Mesendoderm (in vitro differentiated cells): ENCODE results near the gene ITGB6.

ENCODE experiments used
- DNase-seq: peaks from one replicate; pipeline ENCODE4 v3.0.0; 2013
- H2AK5ac ChIP-seq: 2 replicates; pipeline ENCODE4 v1.6.1; 2013; ENCODE audit warnings: low read length, inconsistent platforms
- H2BK120ac ChIP-seq: 2 replicates; pipeline ENCODE4 v1.6.1; 2013; ENCODE audit warnings: low read depth, mild to moderate bottlenecking, low read length, moderate library complexity, mixed read lengths
- H2BK15ac ChIP-seq: replicated peaks from 2 replicates; pipeline ENCODE4 v1.6.1; 2013; ENCODE audit warnings: low read depth, mild to moderate bottlenecking, moderate library complexity
- H2BK5ac ChIP-seq: 2 replicates; pipeline ENCODE4 v1.6.1; 2013; ENCODE audit warnings: low read length, inconsistent platforms
- H3K18ac ChIP-seq: 2 replicates; pipeline ENCODE4 v1.6.1; 2013; ENCODE audit warnings: mild to moderate bottlenecking, low read length, mixed read lengths
- H3K23ac ChIP-seq: one replicate; pipeline ENCODE4 v1.6.1; 2013; ENCODE audit warnings: low read length
- H3K27ac ChIP-seq: 2 replicates; pipeline ENCODE4 v1.5.1; 2013; ENCODE audit warnings: low read depth, mild to moderate bottlenecking, inconsistent platforms, low read length, moderate library complexity
- H3K27me3 ChIP-seq: 2 replicates; pipeline ENCODE4 v1.6.1; 2013; ENCODE audit warnings: low read length, control low read depth, mild to moderate bottlenecking, inconsistent platforms; ENCODE audit not compliant: insufficient read depth, poor library complexity
- H3K36me3 ChIP-seq: 2 replicates; pipeline ENCODE4 v1.6.1; 2013; ENCODE audit warnings: low read length, inconsistent platforms; ENCODE audit not compliant: control insufficient read depth, insufficient read depth
- H3K4ac ChIP-seq: one replicate; pipeline ENCODE4 v1.6.1; 2013; ENCODE audit warnings: low read depth, mild to moderate bottlenecking, low read length, moderate library complexity
- H3K4me1 ChIP-seq: 2 replicates; pipeline ENCODE4 v1.6.1; 2013; ENCODE audit warnings: low read depth, low read length, inconsistent platforms; ENCODE audit not compliant: control insufficient read depth
- H3K4me2 ChIP-seq: 2 replicates; pipeline ENCODE4 v1.6.1; 2013; ENCODE audit warnings: low read length
- H3K4me3 ChIP-seq: 2 replicates; pipeline ENCODE4 v1.5.1; 2013; ENCODE audit warnings: mild to moderate bottlenecking, low read length
- H3K56ac ChIP-seq: one replicate; pipeline ENCODE4 v1.6.1; 2013; ENCODE audit warnings: low read length
- H3K79me1 ChIP-seq: 2 replicates; pipeline ENCODE4 v1.6.1; 2013; ENCODE audit warnings: low read length, inconsistent platforms
- H3K79me2 ChIP-seq: 2 replicates; pipeline ENCODE4 v1.6.1; 2013; ENCODE audit warnings: mild to moderate bottlenecking, low read length; ENCODE audit not compliant: control insufficient read depth, insufficient read depth
- H3K9ac ChIP-seq: 2 replicates; pipeline ENCODE4 v1.6.1; 2013; ENCODE audit warnings: low read length, inconsistent platforms
- H4K5ac ChIP-seq: one replicate; pipeline ENCODE4 v1.6.1; 2013; ENCODE audit warnings: low read length
- H4K8ac ChIP-seq: one replicate; pipeline ENCODE4 v1.6.1; 2013; ENCODE audit warnings: low read depth, mild to moderate bottlenecking, control low read depth, low read length, moderate library complexity
- WGBS: extraction: QIAGEN DNeasy Blood & Tissue Kit; methylation state at CpG from one replicate; pipeline ENCODE4 v1.1.7; 2013; ENCODE audit warnings: low lambda C conversion rate, missing lambda C conversion rate; ENCODE audit not compliant: insufficient coverage; ENCODE audit errors: extremely low coverage; 5-methylcytosine and 5-hydroxymethylcytosine counted together

ITGB6 gene

DNA sequence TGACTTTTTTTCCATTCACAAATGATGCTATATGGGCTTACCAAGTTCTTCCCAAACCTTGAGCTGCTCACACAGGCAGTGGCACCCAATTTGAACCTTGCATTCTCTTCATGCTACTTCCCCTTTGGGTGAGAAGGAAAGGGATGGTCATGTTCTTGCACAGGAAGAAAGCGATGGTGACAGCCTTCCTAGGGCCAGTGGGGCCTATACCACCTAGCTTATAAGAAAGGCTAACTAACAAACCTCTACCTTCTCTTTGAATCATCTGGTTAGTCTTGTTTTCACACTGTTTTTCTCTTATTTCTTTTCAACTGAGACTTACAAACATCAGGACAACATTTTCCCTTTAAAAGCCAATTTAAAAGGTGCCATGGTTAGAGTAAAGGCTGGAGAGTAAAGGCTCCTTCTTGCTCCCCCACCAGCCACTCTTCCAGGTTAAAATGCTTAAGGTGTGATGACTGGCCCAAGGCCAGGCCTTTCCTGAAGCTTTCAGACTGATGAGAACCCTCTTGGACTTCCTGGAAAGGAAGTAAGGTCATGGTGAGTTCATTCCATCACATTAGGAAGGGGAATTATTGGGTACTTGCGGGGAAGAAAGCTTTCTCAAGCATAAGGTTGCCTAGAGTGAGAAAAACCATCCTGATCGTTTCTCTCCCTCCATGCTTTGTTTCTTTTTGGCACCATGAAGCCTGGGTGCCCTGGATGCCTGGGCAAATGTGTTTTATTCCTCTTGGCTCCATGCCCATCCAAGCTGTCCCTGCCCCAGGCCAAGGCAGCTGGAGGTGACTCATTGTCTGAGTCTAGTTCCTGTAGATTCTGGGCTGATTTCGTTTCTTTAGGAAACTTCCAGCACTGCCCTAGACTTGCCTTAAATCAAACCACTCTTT, 41.4 kb upstream of the ITGB6 start:
- Histone ChIP-seq H3K23ac (no peak overlapping the region), H3K27me3 (no peaks in the 10 kb centered on the region), H3K4me3 (no peak overlapping the region), H3K79me2 (no peaks in the 10 kb centered on the region), H3K18ac (no peak overlapping the region), H3K4me1 (peaks cover 1% of the 10 kb centered on the region), H3K79me1 (no peaks in the 10 kb centered on the region), H3K36me3 (no peaks in the 10 kb centered on the region), H3K9ac (no peak overlapping the region), H3K4ac (no peak overlapping the region), H3K27ac (no peak overlapping the region), H2BK15ac (no peak overlapping the region), H2BK5ac (no peak overlapping the region), H2BK120ac (no peak overlapping the region), H4K5ac (no peak overlapping the region), H4K8ac (no peak overlapping the region), H3K4me2 (no peak overlapping the region), H2AK5ac (no peak overlapping the region), H3K56ac (no peak overlapping the region)
- WGBS, result no CpG with 5 or more reads among the region's 4 CpGs
- no peak for DNase-seq

DNA sequence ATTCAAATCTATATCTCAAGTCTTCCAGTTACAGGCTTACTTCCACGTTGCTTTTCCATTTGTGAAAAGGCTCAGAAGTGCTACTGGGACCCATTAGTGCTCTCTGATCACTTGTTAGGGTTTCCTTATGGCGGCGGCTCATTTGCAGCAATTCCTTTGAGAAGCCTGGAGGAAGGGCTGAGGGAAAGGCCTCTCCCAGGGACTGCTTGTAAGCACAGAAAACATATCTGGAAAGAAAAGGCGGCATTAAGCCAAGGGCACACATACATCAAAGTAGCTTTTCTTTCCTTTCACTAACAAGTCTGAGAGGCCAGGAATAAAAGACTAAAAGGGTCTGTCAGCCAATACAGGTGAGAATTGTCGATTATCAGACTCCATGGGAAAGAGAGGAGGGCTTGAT, 39.4 kb upstream of the ITGB6 start:
- no peaks in the 10 kb centered on the region for H3K79me1 ChIP-seq
- H3K9ac ChIP-seq, result no peak overlapping the region
- H3K56ac ChIP-seq, result no peak overlapping the region
- no peak overlapping the region for H3K4me2 ChIP-seq
- H2AK5ac ChIP-seq, result no peak overlapping the region
- H2BK15ac ChIP-seq, result no peak overlapping the region
- H4K8ac ChIP-seq, result no peak overlapping the region
- WGBS, result no CpG with 5 or more reads among the region's 5 CpGs
- H2BK120ac ChIP-seq, result no peak overlapping the region
- H3K4me1 ChIP-seq, result no peaks in the 10 kb centered on the region
- no peaks in the 10 kb centered on the region for H3K79me2 ChIP-seq
- H3K18ac ChIP-seq, result no peak overlapping the region
- H3K27me3 ChIP-seq, result no peaks in the 10 kb centered on the region
- no peak overlapping the region for H3K27ac ChIP-seq
- H3K4ac ChIP-seq, result no peak overlapping the region
- H2BK5ac ChIP-seq, result no peak overlapping the region
- no peak for DNase-seq
- H3K36me3 ChIP-seq, result no peaks in the 10 kb centered on the region
- H4K5ac ChIP-seq, result no peak overlapping the region
- no peak overlapping the region for H3K23ac ChIP-seq
- H3K4me3 ChIP-seq, result no peak overlapping the region

DNA sequence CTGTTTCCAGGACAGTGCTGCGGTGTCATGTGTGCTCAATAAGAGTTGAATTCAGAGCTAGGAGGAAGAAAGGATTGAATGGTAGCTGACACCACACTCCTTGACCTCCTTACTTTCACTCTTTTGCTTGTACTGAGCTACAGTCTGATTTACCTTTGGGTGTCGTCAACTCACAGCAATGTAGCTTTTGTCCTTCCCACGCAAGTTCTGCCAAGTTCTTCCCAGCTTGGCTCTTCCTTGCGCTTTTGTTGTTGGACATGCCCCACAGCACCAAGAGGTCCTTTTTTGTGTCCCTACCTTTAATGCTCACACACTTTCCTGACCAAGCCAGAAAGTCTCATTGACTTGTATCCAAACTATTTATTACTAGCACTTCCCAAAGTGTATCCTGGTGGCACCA, 38.3 kb upstream of the ITGB6 start:
- WGBS, result no CpG with 5 or more reads among the region's 4 CpGs
- H4K8ac ChIP-seq, result no peak overlapping the region
- H3K27me3 ChIP-seq, result no peaks in the 10 kb centered on the region
- no peaks in the 10 kb centered on the region for H3K79me1 ChIP-seq
- no peak overlapping the region for H3K27ac ChIP-seq
- H3K18ac ChIP-seq, result no peak overlapping the region
- H3K56ac ChIP-seq, result no peak overlapping the region
- H3K9ac ChIP-seq, result no peak overlapping the region
- H3K4ac ChIP-seq, result no peak overlapping the region
- H3K4me1 ChIP-seq, result no peaks in the 10 kb centered on the region
- H3K36me3 ChIP-seq, result no peaks in the 10 kb centered on the region
- no peak overlapping the region for H3K4me2 ChIP-seq
- H3K79me2 ChIP-seq, result no peaks in the 10 kb centered on the region
- no peak overlapping the region for H2BK15ac ChIP-seq
- no peak overlapping the region for H4K5ac ChIP-seq
- no peak overlapping the region for H2AK5ac ChIP-seq
- no peak overlapping the region for H2BK5ac ChIP-seq
- no peak overlapping the region for H3K23ac ChIP-seq
- H3K4me3 ChIP-seq, result no peak overlapping the region
- H2BK120ac ChIP-seq, result no peak overlapping the region
- no peak for DNase-seq

DNA sequence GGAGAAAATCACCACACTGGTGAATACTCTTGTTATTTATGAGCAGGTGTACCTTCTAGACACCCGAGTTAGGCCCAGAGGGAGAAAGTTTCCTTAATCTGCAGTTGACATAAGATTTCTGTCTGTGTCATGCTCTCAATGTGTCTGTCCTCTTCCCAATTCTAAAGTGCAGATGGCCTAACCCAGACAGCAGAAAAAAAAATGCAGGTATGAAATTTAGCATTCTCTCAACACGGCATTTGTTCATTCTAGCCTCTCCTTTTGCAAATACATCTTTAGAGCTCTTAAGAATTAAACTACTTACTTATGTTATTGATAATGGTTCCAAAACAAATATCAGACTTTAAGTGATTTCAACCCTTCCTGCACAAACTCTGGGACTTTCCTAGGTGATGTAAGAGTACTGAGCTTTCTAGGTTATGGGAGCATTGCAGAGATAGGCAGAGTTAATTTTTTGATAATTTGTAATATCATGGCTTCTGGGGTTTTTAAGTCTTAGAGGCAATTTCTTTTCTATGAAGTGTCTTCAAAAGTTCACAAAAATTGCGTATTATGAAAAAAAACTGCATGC, 32.9 kb upstream of the ITGB6 start:
- Histone ChIP-seq H2BK120ac (no peak overlapping the region), H3K56ac (no peak overlapping the region), H3K4me3 (no peak overlapping the region), H3K9ac (no peak overlapping the region), H4K5ac (no peak overlapping the region), H3K23ac (no peak overlapping the region), H2BK15ac (no peak overlapping the region), H3K4ac (no peak overlapping the region), H3K18ac (no peak overlapping the region), H3K36me3 (no peaks in the 10 kb centered on the region), H2BK5ac (no peak overlapping the region), H3K27me3 (no peaks in the 10 kb centered on the region), H2AK5ac (no peak overlapping the region), H3K79me1 (no peaks in the 10 kb centered on the region), H4K8ac (no peak overlapping the region), H3K79me2 (no peaks in the 10 kb centered on the region), H3K4me1 (no peaks in the 10 kb centered on the region), H3K4me2 (no peak overlapping the region), H3K27ac (no peak overlapping the region)
- no CpG with 5 or more reads among the region's 3 CpGs for WGBS
- DNase-seq, result no peak

DNA sequence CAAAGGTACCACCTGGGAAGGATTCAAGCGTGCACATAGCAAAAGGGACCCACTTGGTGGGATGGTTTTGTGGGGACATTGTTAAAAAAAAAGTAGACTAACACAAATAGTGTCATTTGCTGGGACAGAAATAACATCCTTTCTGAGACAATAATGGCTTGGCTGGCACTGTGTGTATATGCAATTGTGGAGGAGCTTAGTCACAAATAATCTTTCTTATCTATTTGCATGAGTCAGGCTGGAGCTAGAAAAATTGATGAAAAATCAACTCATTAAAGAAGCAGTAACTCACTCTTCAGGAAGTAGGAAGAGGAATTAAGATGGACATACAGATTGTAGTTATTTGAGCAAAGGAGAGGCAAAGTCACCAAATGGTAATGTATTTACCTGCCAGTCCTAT, 29.5 kb upstream of the ITGB6 start:
- H3K9ac ChIP-seq, result no peak overlapping the region
- H3K18ac ChIP-seq, result no peak overlapping the region
- no peak overlapping the region for H3K23ac ChIP-seq
- no peaks in the 10 kb centered on the region for H3K36me3 ChIP-seq
- H3K4ac ChIP-seq, result no peak overlapping the region
- no peak overlapping the region for H4K8ac ChIP-seq
- no peak overlapping the region for H4K5ac ChIP-seq
- no peak overlapping the region for H3K56ac ChIP-seq
- H2BK5ac ChIP-seq, result no peak overlapping the region
- H3K27ac ChIP-seq, result no peak overlapping the region
- H3K79me2 ChIP-seq, result no peaks in the 10 kb centered on the region
- H2AK5ac ChIP-seq, result no peak overlapping the region
- WGBS, result no CpG with 5 or more reads among the region's 1 CpG
- no peak for DNase-seq
- no peaks in the 10 kb centered on the region for H3K4me1 ChIP-seq
- H2BK120ac ChIP-seq, result no peak overlapping the region
- H3K79me1 ChIP-seq, result no peaks in the 10 kb centered on the region
- no peak overlapping the region for H2BK15ac ChIP-seq
- no peak overlapping the region for H3K4me3 ChIP-seq
- H3K4me2 ChIP-seq, result no peak overlapping the region
- no peaks in the 10 kb centered on the region for H3K27me3 ChIP-seq
